Prostate gland (tissue), 2 donors: ENCODE results near the gene IRAG1. TPM values are rescaled to one million over a fixed set of nuclear protein-coding genes. Genes with fewer than 3 reads are reported as not detected.

Experiments used
- DNase-seq: peaks from one replicate; pipeline ENCODE4 v3.0.0-alpha.2; 2019; ENCODE audit warnings: low spot score
- H3K27ac ChIP-seq, 2 donors: fragments of 200-600 bp; sonication (generic); 2 replicates each; pipeline ENCODE4 v1.5.1; 2017 to 2019
- H3K27me3 ChIP-seq: fragments of 200-600 bp; sonication (generic); replicated peaks from 2 replicates; pipeline ENCODE4 v1.5.1; 2019; ENCODE audit not compliant: insufficient read depth
- H3K36me3 ChIP-seq, 2 donors: fragments of 200-600 bp; sonication (generic); 1 replicate in 1 of 2; 2 replicates in 1 of 2; pipeline versions ENCODE4 v1.5.1 to v1.8.1; 2017 to 2019
- H3K4me1 ChIP-seq: fragments of 200-600 bp; sonication (generic); replicated peaks from 2 replicates; pipeline ENCODE4 v1.5.1; 2019
- H3K4me3 ChIP-seq, 2 donors: fragments of 200-600 bp; sonication (generic); 2 replicates each; pipeline ENCODE4 v1.5.1; 2017 to 2019
- H3K9me3 ChIP-seq: fragments of 200-600 bp; sonication (generic); 2 replicates; pipeline ENCODE4 v1.5.1; 2017
- CTCF ChIP-seq, 4 experiments: fragments of 200-600 bp in 2 of 4; fragments of 450-650 bp in 2 of 4; sonication (generic) in 2 of 4; IDR thresholded peaks; 1 replicate in 3 of 4; 2 replicates in 1 of 4; pipeline ENCODE4 v1.5.1; 2016 to 2019; ENCODE audit warnings: antibody characterized with exemption in 4 of 4, mild to moderate bottlenecking in 2 of 4, moderate library complexity in 2 of 4
- POLR2A ChIP-seq: fragments of 450-650 bp; IDR thresholded peaks from one replicate; pipeline ENCODE4 v1.6.1; 2016; ENCODE audit warnings: antibody characterized with exemption, mild to moderate bottlenecking
- POLR2AphosphoS5 ChIP-seq: sonication (generic); formaldehyde crosslinking; IDR thresholded peaks from one replicate; pipeline ENCODE4 v1.6.1; 2017; ENCODE audit warnings: antibody characterized with exemption
- WGBS: methylation state at CpG from one replicate; pipeline ENCODE4 v1.1.5; 2018; 5-methylcytosine and 5-hydroxymethylcytosine counted together
- intact Hi-C: fragments of 100-400 bp; cut with DNase I; formaldehyde crosslinking; loops from one replicate; pipeline ENCODE4 v1.14.2; 2022
- total RNA-seq, 2 donors: library from RNA; depleted of rRNA; stranded (reverse); fragments of >200 nt; gene quantifications; one replicate each; pipeline ENCODE4 v1.1.0, GENCODE V29; 2016

The IRAG1 gene
- total RNA-seq, 2 donors from 2014 or later = 14.7 to 43.6 TPM

- no peak for DNase-seq
- H3K36me3 ChIP-seq = no peaks in the 10 kb centered on the region
- no peaks in the 10 kb centered on the region for H3K9me3 ChIP-seq
- no peaks in the 10 kb centered on the region for H3K27me3 ChIP-seq
- peak overlapping the region; percentile 14 to 57 for H3K27ac ChIP-seq
- TF ChIP-seq CTCF (IDR thresholded peaks at IDR 0.05) (no peak), POLR2AphosphoS5 (no peak), POLR2A (no peak)
- H3K4me1 ChIP-seq = peaks cover 12% of the 10 kb centered on the region
- WGBS = 65% methylated on average over 20 of the region's 20 CpGs
- intact Hi-C loops = loop anchor here (5.0 kb wide), 1 partner anchor 35 kb away; the partner anchor contains the start of gene IRAG1
- H3K4me3 ChIP-seq = no peak overlapping the region
Observed at GRCh38 chr11:10657308-10658271, 36.0 kb downstream of the IRAG1 start.

GRCh38 chr11:10655943-10656576, 37.5 kb downstream of the IRAG1 start:
- intact Hi-C loops = loop anchor here (5.0 kb wide), 1 partner anchor 36 kb away; the partner anchor contains the start of gene IRAG1
- peak overlapping the region; percentile 43 to 57 for H3K27ac ChIP-seq

GRCh38 chr11:10655227-10655626, 38.3 kb downstream of the IRAG1 start:
- Histone ChIP-seq H3K9me3 (no peaks in the 10 kb centered on the region), H3K4me1 (peaks cover 12% of the 10 kb centered on the region), H3K27me3 (no peaks in the 10 kb centered on the region), H3K4me3 (no peak overlapping the region), H3K27ac (peak overlapping the region; percentile 43 to 57), H3K36me3 (no peaks in the 10 kb centered on the region)
- WGBS = 32% methylated on average over 4 of the region's 4 CpGs
- intact Hi-C loops = loop anchor here (5.0 kb wide), 1 partner anchor 37 kb away; the partner anchor contains the start of gene IRAG1
- no peak for TF ChIP-seq POLR2AphosphoS5
- no peak for DNase-seq

More at GRCh38 chr11:10655943-10656576, 37.5 kb downstream of the IRAG1 start:
- no peaks in the 10 kb centered on the region for H3K9me3 ChIP-seq
- H3K27me3 ChIP-seq = no peaks in the 10 kb centered on the region
- H3K36me3 ChIP-seq = no peaks in the 10 kb centered on the region
- H3K4me1 ChIP-seq = peaks cover 12% of the 10 kb centered on the region
- WGBS = 58% methylated on average over 6 of the region's 6 CpGs
- no peak overlapping the region for H3K4me3 ChIP-seq
- DNase-seq = no peak
- no peak for TF ChIP-seq POLR2AphosphoS5
- no peak for TF ChIP-seq CTCF (IDR thresholded peaks at IDR 0.05)
- no peak for TF ChIP-seq POLR2A

GRCh38 chr11:10654811-10655150, 38.8 kb downstream of the IRAG1 start:
- WGBS = 26% methylated on average over 1 of the region's 1 CpG
- Histone ChIP-seq H3K36me3 (no peaks in the 10 kb centered on the region), H3K4me1 (peaks cover 12% of the 10 kb centered on the region), H3K4me3 (no peak overlapping the region), H3K27ac (peak overlapping the region in 1 of 2 donors; percentile 43), H3K27me3 (no peaks in the 10 kb centered on the region), H3K9me3 (no peaks in the 10 kb centered on the region)
- TF ChIP-seq CTCF (IDR thresholded peaks at IDR 0.05) (no peak), POLR2AphosphoS5 (no peak), POLR2A (no peak)
- intact Hi-C loops = loop anchor here (5.0 kb wide), 1 partner anchor 38 kb away; the partner anchor contains the start of gene IRAG1
- DNase-seq = no peak
